C4-2B (cell line): ENCODE measurements around the gene ZNF69.
"Not testable (repeated sequence)": the region's sequence is repeated elsewhere in the genome, so short reads cannot be mapped to it uniquely, and the experiment has no call there.

Experiments used
- H3K27ac ChIP-seq: fragments of 450-650 bp; 2 replicates; pipeline ENCODE4 v1.5.1; 2017
- CTCF ChIP-seq: fragments of 450-650 bp; conservative IDR thresholded peaks from 2 replicates; pipeline ENCODE4 v1.5.1; 2017; ENCODE audit warnings: mild to moderate bottlenecking
- ZFX ChIP-seq: fragments of 450-650 bp; IDR thresholded peaks from 2 replicates; pipeline ENCODE4 v1.6.1; 2017

Gene ZNF69

DNA sequence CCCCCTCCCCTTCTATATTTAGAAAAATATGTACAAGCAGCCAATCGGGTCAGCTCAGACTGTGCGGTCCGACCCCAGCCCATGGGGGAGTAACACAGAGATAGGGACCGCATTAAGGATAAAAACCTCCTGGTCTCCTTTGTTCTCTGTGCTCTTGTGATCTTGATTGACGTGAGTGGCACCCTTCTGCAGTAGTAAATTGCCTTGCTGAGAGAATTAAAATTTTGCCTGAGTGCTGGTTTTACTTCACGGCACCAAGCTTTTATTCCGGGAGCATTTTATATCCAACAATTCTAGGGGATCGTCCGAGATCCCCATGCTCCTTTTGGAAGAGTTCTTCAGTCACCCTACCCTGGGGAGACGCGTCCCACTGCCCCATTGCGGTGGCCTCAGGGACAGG lies 7.0 kb upstream of the ZNF69 start:
- H3K27ac ChIP-seq = no peak overlapping the region
- TF ChIP-seq ZFX = no peak
- no peak for TF ChIP-seq CTCF

DNA sequence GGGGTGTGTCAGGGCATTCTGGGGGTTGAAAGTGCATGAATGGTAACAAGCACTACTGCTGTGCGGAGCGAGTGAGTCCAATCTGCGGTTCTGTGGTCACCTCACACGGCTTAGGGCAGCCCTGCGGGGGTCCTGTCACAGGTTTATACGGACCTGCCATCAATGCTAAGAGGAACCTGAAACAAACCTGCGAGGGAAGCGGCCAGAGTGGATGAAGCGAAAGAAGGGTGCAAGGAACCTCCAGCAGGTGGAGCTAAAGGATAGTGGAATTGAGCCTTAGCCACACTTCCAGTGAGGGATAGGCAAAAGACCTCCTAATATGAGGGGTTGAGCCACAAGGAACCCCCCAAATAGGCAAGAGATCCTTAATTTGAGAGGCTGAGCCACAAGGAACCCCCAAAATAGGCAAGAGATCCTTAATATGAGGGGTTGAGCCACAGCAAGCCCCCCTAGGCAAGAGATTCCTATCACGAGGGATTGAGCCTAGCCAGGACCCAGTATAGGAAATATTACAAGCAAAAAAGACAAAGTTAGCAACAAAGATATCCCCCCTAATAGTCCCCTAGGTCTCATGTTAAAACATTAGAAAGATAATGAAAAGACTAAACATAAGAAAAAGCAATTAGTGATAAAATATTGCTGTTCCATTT lies 6.3 kb upstream of the ZNF69 start:
- TF ChIP-seq CTCF (peak; percentile 78), ZFX (no peak)
- no peak overlapping the region for H3K27ac ChIP-seq

DNA sequence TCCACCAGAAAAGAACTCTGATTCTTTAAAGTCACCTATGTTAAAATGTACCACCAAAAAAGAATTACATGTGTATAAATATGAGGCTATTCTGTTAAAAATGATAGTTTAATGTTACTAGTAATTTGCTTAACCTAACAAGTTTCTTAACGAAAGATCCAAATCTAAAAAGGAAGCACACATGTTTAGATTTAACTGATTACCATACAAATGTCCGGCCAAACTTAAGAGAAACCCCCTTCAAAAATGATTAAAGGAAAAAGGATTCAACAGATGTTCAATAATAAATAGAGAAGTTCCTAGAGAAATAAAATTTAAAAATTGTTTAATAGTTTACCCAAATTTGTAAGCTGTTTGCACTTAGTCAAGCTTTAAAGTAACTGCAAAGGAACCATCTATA lies 5.0 kb upstream of the ZNF69 start:
- no peak overlapping the region for H3K27ac ChIP-seq
- TF ChIP-seq CTCF (no peak), ZFX (no peak)

DNA sequence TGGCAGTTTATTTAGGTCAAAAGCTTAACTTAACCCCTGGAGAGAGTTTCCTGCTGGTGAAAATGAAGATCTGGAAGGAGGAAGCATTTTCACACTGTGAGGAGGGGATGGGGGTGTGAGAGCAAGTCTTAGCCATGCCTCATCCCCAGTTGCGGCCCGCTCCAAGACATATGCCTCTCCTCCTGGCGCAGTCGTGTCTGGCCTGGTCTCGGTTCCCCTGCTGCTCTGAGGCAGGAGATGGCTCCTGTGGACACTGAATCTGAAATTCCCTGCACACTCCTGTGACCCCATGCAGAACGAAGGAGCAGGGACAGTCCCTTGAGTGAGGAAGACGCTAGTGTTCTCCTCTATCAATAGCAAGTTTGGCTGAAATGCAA lies 360 bp upstream of the ZNF69 start:
- H3K27ac ChIP-seq = no peak overlapping the region
- TF ChIP-seq ZFX (no peak), CTCF (no peak)

DNA sequence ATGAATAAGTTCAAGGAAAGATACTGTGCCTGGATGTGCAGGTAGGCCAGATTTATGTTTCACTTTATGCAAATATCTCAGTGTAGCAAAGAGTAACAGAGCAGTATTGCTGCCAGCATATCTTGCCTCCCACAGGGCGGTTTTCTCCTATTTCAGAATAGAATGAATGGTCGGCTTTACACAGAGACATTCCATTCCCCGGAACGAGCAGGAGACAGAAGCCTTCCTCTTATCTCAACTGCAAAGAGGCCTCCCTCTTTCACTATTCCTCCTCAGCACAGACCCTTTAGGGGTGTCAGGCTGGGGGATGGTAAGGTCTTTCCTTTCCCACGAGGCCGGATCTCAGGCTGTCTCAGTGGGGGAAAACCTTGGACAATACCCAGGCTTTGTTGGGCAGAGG lies 2.3 kb downstream of the ZNF69 start:
- H3K27ac ChIP-seq = not testable (repeated sequence)

DNA sequence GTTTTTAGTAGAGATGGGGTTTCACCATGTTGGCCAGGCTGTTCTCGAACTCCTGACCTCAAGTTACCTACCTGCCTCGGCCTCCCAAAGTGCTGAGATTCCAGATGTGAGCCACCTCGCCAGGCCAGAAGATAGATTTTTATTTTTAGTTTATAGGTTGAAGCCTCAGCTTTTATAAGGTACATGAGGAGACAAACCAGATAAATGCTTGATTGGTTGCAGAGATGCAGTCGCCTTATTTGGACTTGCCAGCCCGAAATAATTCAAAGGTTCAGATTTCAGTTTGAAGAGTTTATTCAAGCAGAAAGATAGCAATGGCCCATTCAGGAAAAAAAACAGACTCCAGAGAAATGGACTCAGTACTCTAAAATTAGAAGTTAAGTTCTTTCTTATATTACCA lies 3.1 kb downstream of the ZNF69 start:
- no peak overlapping the region for H3K27ac ChIP-seq
- no peak for TF ChIP-seq ZFX
- TF ChIP-seq CTCF = no peak

GRCh38 chr19:11894851-11895250 lies 7.3 kb downstream of the ZNF69 start:
- no peak for TF ChIP-seq ZFX
- no peak for TF ChIP-seq CTCF
- H3K27ac ChIP-seq = no peak overlapping the region

GRCh38 chr19:11902228-11902627 lies 14.6 kb downstream of the ZNF69 start:
- TF ChIP-seq ZFX (no peak), CTCF (peak; percentile 23)
- no peak overlapping the region for H3K27ac ChIP-seq
